PFSK-1 (cell line): ENCODE data around the gene RWDD3.

Experiments
- FOXP2 ChIP-seq: optimal IDR thresholded peaks from 2 replicates; pipeline ENCODE3; 2011; ENCODE audit warnings: borderline replicate concordance, control low read depth, inconsistent platforms; ENCODE audit not compliant: insufficient read depth; ENCODE audit errors: extremely low read length, extremely low read depth
- POLR2AphosphoS5 ChIP-seq: IDR thresholded peaks from 2 replicates; pipeline ENCODE4 v1.6.1; 2012; ENCODE audit warnings: low read depth, mild to moderate bottlenecking, control low read depth, low read length, moderate library complexity
- SIN3A ChIP-seq: IDR thresholded peaks from 2 replicates; pipeline ENCODE4 v1.6.1; 2012; ENCODE audit warnings: mild to moderate bottlenecking, low read length, moderate library complexity, borderline replicate concordance; ENCODE audit not compliant: insufficient read depth
- TAF1 ChIP-seq: IDR thresholded peaks from 2 replicates; pipeline ENCODE4 v1.6.1; 2012; ENCODE audit warnings: low read length, control low read depth, borderline replicate concordance; ENCODE audit not compliant: insufficient read depth
- TF ChIP-seq, protein P1 (sequence below), 2 experiments: IDR thresholded peaks; 2 replicates each; pipeline versions ENCODE4 v1.6.1 to v1.8.0; 2011 to 2012; ENCODE audit warnings: low read depth in 2 of 2, low read length in 2 of 2, control low read depth in 1 of 2, inconsistent platforms in 1 of 2, mild to moderate bottlenecking in 1 of 2, moderate library complexity in 1 of 2; ENCODE audit not compliant: insufficient read depth in 1 of 2

RWDD3 gene

DNA sequence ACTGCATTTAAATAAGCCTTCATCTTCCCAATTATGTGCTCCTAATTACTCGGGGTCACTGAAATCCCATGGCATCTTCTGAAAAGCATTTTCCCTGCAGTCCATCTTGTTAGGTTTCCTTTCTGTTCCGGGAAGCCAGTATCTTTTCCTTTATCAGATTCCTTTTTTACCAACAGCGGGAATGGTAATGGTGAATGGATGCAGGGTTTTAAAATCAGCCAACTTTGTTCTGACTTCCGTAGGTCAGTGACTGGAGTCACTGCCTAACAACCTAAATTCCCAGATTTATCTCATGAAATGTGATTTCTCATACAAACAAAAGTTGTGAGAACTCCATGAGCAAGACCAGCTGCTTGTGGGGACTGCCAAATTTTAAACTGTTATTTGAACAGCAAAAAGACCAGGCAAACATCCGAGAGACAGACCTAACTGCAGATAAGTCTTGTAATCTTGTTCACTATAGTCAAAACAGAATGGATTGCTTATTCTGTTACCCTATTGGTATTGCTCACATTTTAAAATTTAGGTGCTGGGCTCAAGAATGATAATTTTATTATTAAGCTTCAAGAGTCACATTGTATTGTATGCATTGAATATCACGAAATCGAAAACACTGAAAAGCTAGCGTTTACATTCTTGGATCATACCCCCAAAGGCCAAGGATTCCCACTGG is 1.2 kb upstream of the RWDD3 start:
- TF ChIP-seq POLR2AphosphoS5: no peak
- no peak for TF ChIP-seq SIN3A
- TF ChIP-seq, protein P1, sequence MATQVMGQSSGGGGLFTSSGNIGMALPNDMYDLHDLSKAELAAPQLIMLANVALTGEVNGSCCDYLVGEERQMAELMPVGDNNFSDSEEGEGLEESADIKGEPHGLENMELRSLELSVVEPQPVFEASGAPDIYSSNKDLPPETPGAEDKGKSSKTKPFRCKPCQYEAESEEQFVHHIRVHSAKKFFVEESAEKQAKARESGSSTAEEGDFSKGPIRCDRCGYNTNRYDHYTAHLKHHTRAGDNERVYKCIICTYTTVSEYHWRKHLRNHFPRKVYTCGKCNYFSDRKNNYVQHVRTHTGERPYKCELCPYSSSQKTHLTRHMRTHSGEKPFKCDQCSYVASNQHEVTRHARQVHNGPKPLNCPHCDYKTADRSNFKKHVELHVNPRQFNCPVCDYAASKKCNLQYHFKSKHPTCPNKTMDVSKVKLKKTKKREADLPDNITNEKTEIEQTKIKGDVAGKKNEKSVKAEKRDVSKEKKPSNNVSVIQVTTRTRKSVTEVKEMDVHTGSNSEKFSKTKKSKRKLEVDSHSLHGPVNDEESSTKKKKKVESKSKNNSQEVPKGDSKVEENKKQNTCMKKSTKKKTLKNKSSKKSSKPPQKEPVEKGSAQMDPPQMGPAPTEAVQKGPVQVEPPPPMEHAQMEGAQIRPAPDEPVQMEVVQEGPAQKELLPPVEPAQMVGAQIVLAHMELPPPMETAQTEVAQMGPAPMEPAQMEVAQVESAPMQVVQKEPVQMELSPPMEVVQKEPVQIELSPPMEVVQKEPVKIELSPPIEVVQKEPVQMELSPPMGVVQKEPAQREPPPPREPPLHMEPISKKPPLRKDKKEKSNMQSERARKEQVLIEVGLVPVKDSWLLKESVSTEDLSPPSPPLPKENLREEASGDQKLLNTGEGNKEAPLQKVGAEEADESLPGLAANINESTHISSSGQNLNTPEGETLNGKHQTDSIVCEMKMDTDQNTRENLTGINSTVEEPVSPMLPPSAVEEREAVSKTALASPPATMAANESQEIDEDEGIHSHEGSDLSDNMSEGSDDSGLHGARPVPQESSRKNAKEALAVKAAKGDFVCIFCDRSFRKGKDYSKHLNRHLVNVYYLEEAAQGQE (IDR thresholded peaks at IDR 0.05; ENCODE audit: insufficient read depth in 1 of 2, low read depth in 2 of 2, low read length in 2 of 2): no peak
- TF ChIP-seq TAF1: no peak
- TF ChIP-seq FOXP2: no peak

- TF ChIP-seq SIN3A (no peak), POLR2AphosphoS5 (no peak), TAF1 (no peak), FOXP2 (no peak)
- TF ChIP-seq, protein P1 (IDR thresholded peaks at IDR 0.05; ENCODE audit: insufficient read depth in 1 of 2, low read depth in 2 of 2, low read length in 2 of 2): no peak
These were observed 682 bp upstream of the RWDD3 start for GRCh38 chr1:95233319-95233736.

- no peak for TF ChIP-seq POLR2AphosphoS5
- no peak for TF ChIP-seq TAF1
- TF ChIP-seq FOXP2: no peak
- no peak for TF ChIP-seq SIN3A
- TF ChIP-seq, protein P1 (IDR thresholded peaks at IDR 0.05; ENCODE audit: insufficient read depth in 1 of 2, low read depth in 2 of 2, low read length in 2 of 2): no peak
These were observed 3.0 kb downstream of the RWDD3 start for GRCh38 chr1:95236784-95237575.

DNA sequence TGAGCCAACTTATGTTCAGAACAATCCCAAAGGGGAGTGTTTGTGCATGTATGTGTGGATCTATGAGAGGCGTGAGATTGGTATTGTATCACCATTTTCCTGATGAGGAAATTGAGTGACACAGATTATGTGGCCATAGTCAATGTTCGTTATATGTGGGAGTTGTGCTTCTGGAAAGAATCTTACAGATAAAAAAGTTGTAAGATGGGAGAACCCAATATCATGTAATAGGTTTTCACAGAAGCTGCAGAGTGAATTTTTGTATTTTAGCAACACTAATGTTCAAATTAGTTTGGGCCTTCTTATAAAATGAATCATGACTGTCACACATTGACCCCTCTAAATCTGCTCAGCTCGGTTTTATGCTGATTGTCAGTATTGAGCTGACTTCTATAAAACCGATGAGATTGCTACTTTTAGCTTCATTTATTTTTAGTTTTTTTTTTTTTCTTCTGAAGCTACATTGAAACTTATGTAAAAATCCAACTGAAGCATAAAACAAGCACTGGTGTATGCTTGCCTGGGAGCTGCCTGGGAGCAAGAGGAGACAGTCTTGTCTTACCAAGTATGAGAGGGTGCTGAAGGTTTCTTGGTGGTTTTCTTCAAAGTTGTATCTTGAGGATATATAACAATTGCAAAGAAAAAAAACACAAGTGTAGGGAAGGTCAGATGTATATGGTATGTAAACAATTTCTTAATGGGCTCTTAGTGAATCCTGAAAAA is 4.1 kb downstream of the RWDD3 start:
- TF ChIP-seq SIN3A (no peak), TAF1 (no peak), POLR2AphosphoS5 (no peak), FOXP2 (no peak)
- TF ChIP-seq, protein P1 (IDR thresholded peaks at IDR 0.05; ENCODE audit: insufficient read depth in 1 of 2, low read depth in 2 of 2, low read length in 2 of 2): no peak
